ENCODE results near the gene CAMKMT.

CAMKMT gene

GRCh38 chr2:44810892-44811530 is 449.3 kb downstream of the CAMKMT start:
- DNase-seq = no peak

GRCh38 chr2:44813165-44813564 is 451.4 kb downstream of the CAMKMT start:
- DNase-seq = no peak

GRCh38 chr2:44813658-44814057 is 451.9 kb downstream of the CAMKMT start:
- DNase-seq = no peak

- DNase-seq = no peak
Observed at GRCh38 chr2:44817256-44817655, 455.5 kb downstream of the CAMKMT start.

GRCh38 chr2:44817673-44818335 is 456.1 kb downstream of the CAMKMT start:
- no peak for DNase-seq

- DNase-seq = no peak
Observed at GRCh38 chr2:44819061-44819460, 457.3 kb downstream of the CAMKMT start.

- no peak for DNase-seq
Observed at GRCh38 chr2:44821500-44821899, 459.8 kb downstream of the CAMKMT start.

GRCh38 chr2:44822174-44822573 is 460.4 kb downstream of the CAMKMT start:
- no peak for DNase-seq
